B cell (primary cell): ENCODE measurements around the gene ASTN2. TPM values are rescaled to one million over a fixed set of nuclear protein-coding genes. Genes with fewer than 3 reads are reported as not detected.

Source experiments
- ATAC-seq: fragments of 200-7000 bp; cut with Tn5 transposase; one replicate; pipeline ENCODE4 v1.10.0; 2021; ENCODE audit warnings: low read depth, mild to moderate bottlenecking, moderate number of reproducible peaks, moderate library complexity
- CTCF ChIA-PET: fragments of 350-600 bp; sonication (Branson Sonifier 250); formaldehyde crosslinking; loops from one replicate; lab custom pipeline; 2021; ENCODE audit warnings: antibody characterized with exemption, inconsistent platforms; lab: Charles Lee
- POLR2A ChIA-PET: fragments of 350-600 bp; sonication (Branson Sonifier 250); formaldehyde crosslinking; loops from one replicate; lab custom pipeline; 2021; ENCODE audit warnings: antibody characterized with exemption; lab: Charles Lee
- DNase-seq: peaks from one replicate; pipeline ENCODE4 v3.0.0; 2013
- H2AFZ ChIP-seq: 2 replicates; pipeline ENCODE4 v1.6.1; 2012; ENCODE audit warnings: mild to moderate bottlenecking, low read depth, low read length; ENCODE audit not compliant: insufficient read depth, poor library complexity, severe bottlenecking
- H3K27ac ChIP-seq, 2 donors: 1 replicate in 1 of 2; 2 replicates in 1 of 2; pipeline ENCODE4 v1.5.1; 2012 to 2013; ENCODE audit warnings: low read length in 2 of 2, mild to moderate bottlenecking in 2 of 2, moderate library complexity in 1 of 2
- H3K27me3 ChIP-seq, 4 experiments: fragments of 200-600 bp in 1 of 4; sonication (generic) in 1 of 4; replicated peaks in 1 of 4; 1 replicate in 2 of 4; 2 replicates in 2 of 4; pipeline versions ENCODE4 v1.6.1 to v1.7.0; 2013 to 2016; ENCODE audit warnings: low read length in 3 of 4, mild to moderate bottlenecking in 2 of 4, mixed read lengths in 1 of 4, moderate library complexity in 1 of 4; ENCODE audit not compliant: insufficient read depth in 4 of 4, control insufficient read depth in 3 of 4; ENCODE audit errors: control extremely low read depth in 1 of 4
- H3K36me3 ChIP-seq, 2 experiments: replicated peaks in 1 of 2; 1 replicate in 1 of 2; 2 replicates in 1 of 2; pipeline versions ENCODE4 v1.6.1 to v1.7.1; 2013; ENCODE audit warnings: low read length in 1 of 2; ENCODE audit not compliant: insufficient read depth in 2 of 2, control insufficient read depth in 1 of 2; ENCODE audit errors: control extremely low read depth in 1 of 2, extremely low read depth in 1 of 2
- H3K4me1 ChIP-seq, 2 donors: fragments of 200-600 bp in 1 of 2; sonication (generic) in 1 of 2; 1 replicate in 1 of 2; 2 replicates in 1 of 2; pipeline versions ENCODE4 v1.5.1 to v1.6.1; 2013 to 2017; ENCODE audit warnings: low read length in 2 of 2; ENCODE audit not compliant: control insufficient read depth in 2 of 2, insufficient read depth in 2 of 2
- H3K4me2 ChIP-seq: replicated peaks from 2 replicates; pipeline ENCODE3; 2012; ENCODE audit warnings: mild to moderate bottlenecking, low read depth, low read length; ENCODE audit not compliant: poor library complexity, severe bottlenecking
- H3K4me3 ChIP-seq, 5 experiments: fragments of 200-600 bp in 1 of 5; sonication (generic) in 1 of 5; 1 replicate in 3 of 5; 2 replicates in 2 of 5; pipeline versions ENCODE4 v1.5.1 to v1.7.0; 2011 to 2016; ENCODE audit warnings: low read length in 4 of 5, mild to moderate bottlenecking in 4 of 5, low read depth in 2 of 5, control low read depth in 1 of 5, moderate library complexity in 1 of 5; ENCODE audit not compliant: insufficient read depth in 1 of 5; ENCODE audit errors: control extremely low read depth in 1 of 5, extremely low read depth in 1 of 5
- H3K79me2 ChIP-seq: fragments of 200-600 bp; sonication (generic); one replicate; pipeline ENCODE4 v1.6.0; 2016; ENCODE audit warnings: low read length; ENCODE audit not compliant: control insufficient read depth, insufficient read depth
- H3K9ac ChIP-seq: fragments of 200-600 bp; sonication (generic); 2 replicates; pipeline ENCODE4 v1.6.1; 2017; ENCODE audit warnings: mild to moderate bottlenecking, low read length, moderate library complexity
- H3K9me3 ChIP-seq, 3 donors: one replicate each; pipeline versions ENCODE4 v1.6.1 to v1.7.1; 2013; ENCODE audit warnings: low read length in 2 of 3; ENCODE audit not compliant: control insufficient read depth in 2 of 3, insufficient read depth in 1 of 3; ENCODE audit errors: control extremely low read depth in 1 of 3
- H4K20me1 ChIP-seq: 2 replicates; pipeline ENCODE4 v1.6.0; 2012; ENCODE audit warnings: mild to moderate bottlenecking, low read length; ENCODE audit not compliant: insufficient read depth, control insufficient read depth, poor library complexity, severe bottlenecking
- H3K27ac Mint-ChIP-seq: one replicate; pipeline ENCODE4 v1.8.0; 2021; ENCODE audit warnings: mixed read lengths
- H3K27me3 Mint-ChIP-seq: one replicate; pipeline ENCODE4 v1.8.0; 2021; ENCODE audit warnings: mixed read lengths
- H3K4me1 Mint-ChIP-seq: one replicate; pipeline ENCODE4 v1.8.0; 2021; ENCODE audit warnings: mixed read lengths
- H3K4me3 Mint-ChIP-seq: one replicate; pipeline ENCODE4 v1.8.0; 2021; ENCODE audit warnings: mixed read lengths
- H3K9me3 Mint-ChIP-seq: one replicate; pipeline ENCODE4 v1.8.0; 2022; ENCODE audit warnings: mixed read lengths; ENCODE audit not compliant: insufficient read depth
- EZH2 ChIP-seq: IDR thresholded peaks from 2 replicates; pipeline ENCODE4 v1.6.1; 2012; ENCODE audit warnings: borderline replicate concordance, low read depth, mild to moderate bottlenecking, moderate library complexity, low read length; ENCODE audit not compliant: insufficient read depth, poor library complexity, severe bottlenecking
- WGBS: methylation state at CpG from one replicate; pipeline ENCODE4 v1.1.5; 2013; ENCODE audit warnings: missing lambda C conversion rate; ENCODE audit not compliant: insufficient coverage; 5-methylcytosine and 5-hydroxymethylcytosine counted together
- intact Hi-C: fragments of 100-400 bp; cut with micrococcal nuclease; formaldehyde crosslinking; loops from one replicate; pipeline ENCODE4 v1.10.0; 2022
- polyA plus RNA-seq: library from polyadenylated mRNA; depleted of rRNA; stranded (reverse); fragments of >200 nt; gene quantifications from 2 replicates; pipeline ENCODE4 v1.2.3, GENCODE V29; 2012
- total RNA-seq, 2 donors: library from RNA; stranded (reverse); fragments of 120-200 nt in 1 of 2; gene quantifications; 1 replicate in 1 of 2; 2 replicates in 1 of 2; pipeline versions ENCODE4 v1.2.3 to v1.2.4, GENCODE V29; 2013 to 2022
- TF ChIP-seq, protein P1 (sequence below): fragments of 200-600 bp; IDR thresholded peaks from one replicate; pipeline ENCODE4 v1.8.0; 2022; ENCODE audit warnings: antibody characterized with exemption, mild to moderate bottlenecking

Gene ASTN2
- total and polyA plus RNA-seq, 2 donors (not counting 1 experiment from before 2014, with no cell fraction given), result 1.2 to 3.6 TPM

DNA sequence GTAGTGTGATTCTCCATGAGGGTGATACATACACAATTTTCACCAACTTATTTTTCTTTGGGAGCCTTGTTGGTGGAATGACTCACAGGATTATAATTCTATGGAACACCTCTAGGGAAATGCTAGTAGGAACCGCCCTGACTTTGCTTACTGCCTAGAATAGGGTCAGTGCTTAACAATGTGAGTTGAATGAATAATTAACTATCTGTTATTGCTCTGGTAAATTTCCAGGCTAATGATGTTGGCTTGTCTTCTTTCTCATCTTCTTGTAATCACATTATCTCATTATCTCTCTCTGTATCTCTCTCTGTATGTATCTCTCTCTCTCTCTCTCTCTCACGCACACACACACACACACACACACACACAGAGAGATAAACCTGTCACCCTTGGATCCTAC lies 436.7 kb downstream of the ASTN2 start:
- Histone ChIP-seq H3K9me3 (peaks cover 0 to 2% (median 0%) of the 10 kb centered on the region in 3 donors), H3K79me2 (no peaks in the 10 kb centered on the region), H2AFZ (no peak overlapping the region), H3K4me3 (no peak overlapping the region), H3K27me3 (no peaks in the 10 kb centered on the region), H3K4me1 (no peaks in the 10 kb centered on the region), H3K9ac (no peak overlapping the region), H3K27ac (no peak overlapping the region), H3K4me2 (no peak overlapping the region), H4K20me1 (no peaks in the 10 kb centered on the region), H3K36me3 (no peaks in the 10 kb centered on the region)
- intact Hi-C loops, result no loop called here
- H3K4me1 Mint-ChIP-seq, result no peaks in the 10 kb centered on the region
- H3K4me3 Mint-ChIP-seq, result no peak overlapping the region
- no peaks in the 10 kb centered on the region for H3K9me3 Mint-ChIP-seq
- no peak for TF ChIP-seq EZH2
- TF ChIP-seq, protein P1, sequence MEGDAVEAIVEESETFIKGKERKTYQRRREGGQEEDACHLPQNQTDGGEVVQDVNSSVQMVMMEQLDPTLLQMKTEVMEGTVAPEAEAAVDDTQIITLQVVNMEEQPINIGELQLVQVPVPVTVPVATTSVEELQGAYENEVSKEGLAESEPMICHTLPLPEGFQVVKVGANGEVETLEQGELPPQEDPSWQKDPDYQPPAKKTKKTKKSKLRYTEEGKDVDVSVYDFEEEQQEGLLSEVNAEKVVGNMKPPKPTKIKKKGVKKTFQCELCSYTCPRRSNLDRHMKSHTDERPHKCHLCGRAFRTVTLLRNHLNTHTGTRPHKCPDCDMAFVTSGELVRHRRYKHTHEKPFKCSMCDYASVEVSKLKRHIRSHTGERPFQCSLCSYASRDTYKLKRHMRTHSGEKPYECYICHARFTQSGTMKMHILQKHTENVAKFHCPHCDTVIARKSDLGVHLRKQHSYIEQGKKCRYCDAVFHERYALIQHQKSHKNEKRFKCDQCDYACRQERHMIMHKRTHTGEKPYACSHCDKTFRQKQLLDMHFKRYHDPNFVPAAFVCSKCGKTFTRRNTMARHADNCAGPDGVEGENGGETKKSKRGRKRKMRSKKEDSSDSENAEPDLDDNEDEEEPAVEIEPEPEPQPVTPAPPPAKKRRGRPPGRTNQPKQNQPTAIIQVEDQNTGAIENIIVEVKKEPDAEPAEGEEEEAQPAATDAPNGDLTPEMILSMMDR, result no peak
- no peak for ATAC-seq
- no peak for DNase-seq
- no peaks in the 10 kb centered on the region for H3K27me3 Mint-ChIP-seq
- ChIA-PET POLR2A (no interaction called here), CTCF (no interaction called here)
- no peak overlapping the region for H3K27ac Mint-ChIP-seq
- WGBS, result no CpG with 5 or more reads among the region's 2 CpGs

DNA sequence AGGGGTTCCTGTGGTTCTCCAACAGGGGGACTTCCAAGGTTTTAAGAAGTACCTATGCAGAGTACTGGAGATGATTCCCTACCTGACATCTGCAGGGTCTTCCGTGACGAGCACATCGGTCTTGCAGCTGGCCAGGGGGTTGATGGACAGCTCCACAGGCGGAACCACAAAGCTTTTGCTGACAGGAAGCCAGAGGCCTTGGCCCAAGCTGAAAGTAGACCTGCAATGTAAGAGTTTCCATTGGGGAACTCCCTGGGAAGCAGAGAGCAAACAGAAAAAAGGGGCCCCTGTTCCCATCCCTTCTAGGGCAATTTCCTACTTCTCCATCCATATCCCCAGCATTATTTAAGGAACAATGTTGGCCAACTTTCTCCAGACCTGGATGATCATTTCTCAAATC lies 439.7 kb downstream of the ASTN2 start:
- CTCF ChIA-PET, result no interaction called here
- 73% methylated on average over 4 of the region's 4 CpGs for WGBS

More for the DNA sequence above, 439.7 kb downstream of the ASTN2 start:
- TF ChIP-seq, protein P1, result no peak
- TF ChIP-seq EZH2, result no peak
- DNase-seq (no peak), ATAC-seq (no peak)
- Histone ChIP-seq H3K9me3 (peaks cover 0 to 2% (median 0%) of the 10 kb centered on the region in 3 donors), H3K79me2 (no peaks in the 10 kb centered on the region), H2AFZ (no peak overlapping the region), H3K4me2 (no peak overlapping the region), H3K4me3 (no peak overlapping the region), H3K36me3 (no peaks in the 10 kb centered on the region), H3K4me1 (no peaks in the 10 kb centered on the region), H3K27ac (no peak overlapping the region), H3K9ac (no peak overlapping the region), H3K27me3 (no peaks in the 10 kb centered on the region), H4K20me1 (no peaks in the 10 kb centered on the region)
- H3K27ac Mint-ChIP-seq, result no peak overlapping the region
- intact Hi-C loops, result no loop called here
- no peak overlapping the region for H3K4me3 Mint-ChIP-seq
- H3K9me3 Mint-ChIP-seq, result no peaks in the 10 kb centered on the region
- POLR2A ChIA-PET, result no interaction called here
- H3K27me3 Mint-ChIP-seq, result no peaks in the 10 kb centered on the region
- no peaks in the 10 kb centered on the region for H3K4me1 Mint-ChIP-seq
